Stimulated activated CD4-positive, alpha-beta T cell treated with anti-CD3 and anti-CD28 coated beads, Interleukin-2, amount 100 ng/mL, for 48 hours (primary cell): ENCODE measurements around the gene WRAP73.
"Not testable (repeated sequence)": the region's sequence is repeated elsewhere in the genome, so short reads cannot be mapped to it uniquely, and the experiment has no call there.

ENCODE experiments used
- DNase-seq, 2 donors: peaks; one replicate each; pipeline ENCODE4 v3.0.0-alpha.2; 2020

The WRAP73 gene

GRCh38 chr1:3629561-3630160 lies 20.2 kb downstream of the WRAP73 start:
- no peak for DNase-seq

- DNase-seq = no peak
Measured at GRCh38 chr1:3628445-3628844, 21.5 kb downstream of the WRAP73 start.

- DNase-seq = no peak
Measured at GRCh38 chr1:3627515-3628253, 22.2 kb downstream of the WRAP73 start.

GRCh38 chr1:3626025-3626424 lies 23.9 kb downstream of the WRAP73 start:
- DNase-seq = no peak

- no peak for DNase-seq
Measured at GRCh38 chr1:3625151-3625907, 24.6 kb downstream of the WRAP73 start.

- peak; percentile 97 to 99 for DNase-seq
Measured at GRCh38 chr1:3624200-3625136, 25.4 kb downstream of the WRAP73 start, which contains the start of gene TPRG1L. Gene TPRG1L, plus strand, starts transcription at chr1:3625015. Its CDS starts 58 bp downstream, at chr1:3625073.

- DNase-seq = no peak
Measured at GRCh38 chr1:3623441-3624199, 26.3 kb downstream of the WRAP73 start.

- DNase-seq = not testable (repeated sequence)
Measured at GRCh38 chr1:3622102-3622501, 27.8 kb downstream of the WRAP73 start.

- DNase-seq = not testable (repeated sequence)
Measured at GRCh38 chr1:3621151-3621671, 28.7 kb downstream of the WRAP73 start.

GRCh38 chr1:3620708-3621107 lies 29.2 kb downstream of the WRAP73 start:
- no peak for DNase-seq

GRCh38 chr1:3618881-3619671 lies 30.8 kb downstream of the WRAP73 start:
- peak; percentile 72 to 73 for DNase-seq

GRCh38 chr1:3618531-3618880 lies 31.4 kb downstream of the WRAP73 start:
- no peak for DNase-seq

- DNase-seq = no peak
Measured at GRCh38 chr1:3617806-3618345, 32.0 kb downstream of the WRAP73 start.

- no peak for DNase-seq
Measured at GRCh38 chr1:3616861-3617260, 33.0 kb downstream of the WRAP73 start.

GRCh38 chr1:3614755-3615742 lies 34.9 kb downstream of the WRAP73 start:
- DNase-seq = no peak

- no peak for DNase-seq
Measured at GRCh38 chr1:3612123-3612522, 37.8 kb downstream of the WRAP73 start.

GRCh38 chr1:3611170-3612019 lies 38.5 kb downstream of the WRAP73 start, which contains the start of gene MEGF6:
Gene MEGF6, minus strand, starts transcription at chr1:3611508. Its CDS starts 240 bp downstream, at chr1:3611268.
- DNase-seq = peak; percentile 50 to 54

GRCh38 chr1:3610527-3611169 lies 39.3 kb downstream of the WRAP73 start:
- DNase-seq = no peak
